ENCODE data around the gene NPHP4.

NPHP4 gene

DNA sequence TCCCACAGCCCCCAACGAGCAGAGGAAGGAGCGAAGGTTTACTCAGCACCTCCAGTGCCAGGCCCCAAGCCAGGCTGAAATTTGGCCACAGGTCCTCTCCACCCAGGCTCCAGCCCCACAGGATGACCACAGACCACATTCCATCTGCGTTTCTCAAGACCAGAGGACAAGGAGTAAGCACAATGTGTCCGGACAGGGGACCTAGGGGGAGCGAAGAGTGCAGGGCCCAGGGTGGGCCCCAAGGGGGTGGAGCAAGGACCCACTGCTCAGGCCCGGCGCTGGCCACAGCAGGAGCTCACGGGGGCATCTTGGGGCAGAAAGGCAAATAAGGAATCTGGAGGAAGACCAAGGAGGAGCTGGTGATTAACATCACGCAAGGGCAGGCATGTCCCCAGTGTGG, 100.5 kb downstream of the NPHP4 start:
- DNase-seq (no peak), ATAC-seq (no peak)

DNA sequence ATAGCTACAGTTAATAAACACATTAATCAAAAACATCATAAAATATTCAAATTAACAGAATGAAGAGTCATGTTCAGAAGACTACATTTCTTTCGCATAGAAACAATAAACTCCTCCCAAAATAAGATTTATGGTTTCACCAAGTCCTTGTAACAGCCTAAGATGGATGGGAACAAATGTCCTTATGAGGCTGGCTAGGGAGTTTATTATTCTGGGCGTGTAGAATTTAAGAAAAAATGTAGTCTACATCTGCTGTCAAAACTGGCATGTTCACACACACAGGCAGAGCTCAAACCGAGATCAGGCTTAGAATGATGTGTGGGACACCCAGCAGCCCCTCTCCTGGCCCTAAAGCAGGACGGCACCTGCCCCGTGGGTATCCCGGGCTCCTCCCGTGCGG, 101.1 kb downstream of the NPHP4 start:
- no peak for DNase-seq
- ATAC-seq, result no peak

GRCh38 chr1:5890346-5891106, 101.7 kb downstream of the NPHP4 start:
- no peak for ATAC-seq

DNA sequence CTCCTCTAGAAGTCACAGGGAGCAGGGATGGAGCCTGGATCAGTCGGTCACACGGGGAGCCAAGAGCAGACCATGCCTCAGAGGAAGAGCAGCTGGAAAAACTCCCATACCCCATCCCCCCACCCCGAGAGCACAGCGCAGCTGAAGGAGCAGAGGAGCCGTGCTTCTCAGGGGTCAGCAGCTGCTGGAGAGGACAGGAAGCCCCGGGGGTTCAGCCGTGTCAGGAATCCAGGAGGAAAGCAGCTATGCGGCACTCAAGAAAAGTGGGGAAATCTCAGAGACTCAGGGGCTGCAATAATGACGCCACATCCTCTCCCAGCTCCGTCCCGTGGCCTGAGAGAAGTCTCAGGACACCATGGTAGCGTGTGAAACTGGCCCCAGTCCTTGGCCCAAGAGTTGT, 102.3 kb downstream of the NPHP4 start:
- DNase-seq (no peak), ATAC-seq (no peak)

More at GRCh38 chr1:5890346-5891106, 101.7 kb downstream of the NPHP4 start:
- DNase-seq, result no peak

- ATAC-seq (no peak), DNase-seq (no peak)
These were observed 102.8 kb downstream of the NPHP4 start for GRCh38 chr1:5889462-5889861.

GRCh38 chr1:5888606-5889211, 103.5 kb downstream of the NPHP4 start:
- ATAC-seq (no peak), DNase-seq (no peak)

DNA sequence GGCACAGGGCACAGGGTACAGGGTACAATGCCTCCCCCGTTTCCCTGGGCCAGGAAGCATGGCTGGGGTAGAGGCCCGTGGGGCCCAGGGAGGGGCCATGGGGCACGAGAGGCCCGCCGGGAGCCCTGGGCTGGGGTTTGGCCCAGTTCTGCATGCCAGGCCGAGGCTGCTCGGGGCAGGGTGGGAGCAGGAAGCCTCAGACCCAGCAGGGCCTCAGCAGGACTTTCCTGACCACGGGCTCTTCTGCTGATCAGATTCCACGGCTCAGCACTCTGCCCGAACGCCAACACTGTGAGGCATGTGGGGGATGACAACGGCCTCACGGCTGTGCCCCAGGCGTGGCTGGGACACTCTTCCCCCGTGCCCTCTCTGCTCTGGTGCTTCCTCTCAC, 104.3 kb downstream of the NPHP4 start:
- no peak for DNase-seq
- ATAC-seq, result no peak

GRCh38 chr1:5887349-5887970, 104.8 kb downstream of the NPHP4 start:
- DNase-seq (no peak), ATAC-seq (no peak)

- ATAC-seq, result no peak
- no peak for DNase-seq
These were observed 105.5 kb downstream of the NPHP4 start for GRCh38 chr1:5886541-5887348.

DNA sequence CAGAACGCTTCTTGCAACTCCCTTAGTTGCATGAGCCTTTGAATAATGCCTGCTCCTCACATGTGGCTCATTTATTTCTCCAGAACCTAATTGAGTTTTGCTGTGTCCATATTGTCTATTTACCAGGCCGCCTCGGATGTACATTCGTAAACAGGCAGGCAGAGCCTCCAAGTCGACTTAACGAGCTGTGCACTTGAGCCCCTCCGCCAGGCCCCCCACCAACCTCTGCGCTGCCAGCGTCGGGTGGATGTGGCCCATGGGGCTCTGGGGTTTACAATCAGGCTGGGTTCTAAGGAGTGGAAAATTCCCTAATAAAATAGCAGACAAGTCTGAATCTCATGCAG, 106.1 kb downstream of the NPHP4 start:
- no peak for ATAC-seq

DNA sequence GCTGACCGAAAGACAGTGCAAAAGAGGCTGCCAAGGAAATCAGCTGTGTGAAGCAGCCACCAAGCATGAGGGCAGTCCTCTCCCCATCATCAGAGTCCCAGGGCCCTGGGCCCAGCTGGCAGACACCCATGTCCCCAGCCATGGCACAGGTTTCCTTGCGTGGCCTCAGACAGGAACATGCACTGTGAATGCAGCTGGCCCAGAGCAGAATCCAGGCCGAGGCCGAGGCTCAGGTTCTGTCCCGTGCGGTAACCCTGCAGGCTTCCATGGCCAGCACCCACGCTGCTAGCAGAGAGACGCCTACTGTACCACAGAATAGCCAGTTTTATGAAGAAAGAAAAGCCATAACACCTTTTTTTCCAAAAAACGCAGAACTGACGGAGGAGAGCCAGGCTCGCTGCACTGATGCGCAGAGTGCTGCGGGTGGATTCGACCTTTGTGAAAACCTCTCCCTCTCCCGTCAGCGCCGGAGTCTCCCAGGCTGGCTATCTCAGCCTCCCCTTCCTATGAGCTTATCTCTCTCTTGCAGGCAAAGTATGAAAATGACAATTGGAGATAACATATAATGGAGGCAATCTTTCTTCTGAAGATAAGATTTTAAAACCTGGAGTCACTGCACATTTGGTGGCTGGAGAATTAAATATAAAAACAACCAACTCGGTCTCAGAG, 106.6 kb downstream of the NPHP4 start:
- no peak for ATAC-seq
- no peak for DNase-seq

More for the DNA sequence above, 106.1 kb downstream of the NPHP4 start:
- DNase-seq, result no peak

GRCh38 chr1:5884110-5884509, 108.1 kb downstream of the NPHP4 start:
- ATAC-seq, result no peak

GRCh38 chr1:5883129-5884048, 108.8 kb downstream of the NPHP4 start:
- ATAC-seq, result no peak
- DNase-seq, result no peak

More at GRCh38 chr1:5884110-5884509, 108.1 kb downstream of the NPHP4 start:
- no peak for DNase-seq

GRCh38 chr1:5882367-5883128, 109.7 kb downstream of the NPHP4 start:
- DNase-seq (no peak), ATAC-seq (no peak)

DNA sequence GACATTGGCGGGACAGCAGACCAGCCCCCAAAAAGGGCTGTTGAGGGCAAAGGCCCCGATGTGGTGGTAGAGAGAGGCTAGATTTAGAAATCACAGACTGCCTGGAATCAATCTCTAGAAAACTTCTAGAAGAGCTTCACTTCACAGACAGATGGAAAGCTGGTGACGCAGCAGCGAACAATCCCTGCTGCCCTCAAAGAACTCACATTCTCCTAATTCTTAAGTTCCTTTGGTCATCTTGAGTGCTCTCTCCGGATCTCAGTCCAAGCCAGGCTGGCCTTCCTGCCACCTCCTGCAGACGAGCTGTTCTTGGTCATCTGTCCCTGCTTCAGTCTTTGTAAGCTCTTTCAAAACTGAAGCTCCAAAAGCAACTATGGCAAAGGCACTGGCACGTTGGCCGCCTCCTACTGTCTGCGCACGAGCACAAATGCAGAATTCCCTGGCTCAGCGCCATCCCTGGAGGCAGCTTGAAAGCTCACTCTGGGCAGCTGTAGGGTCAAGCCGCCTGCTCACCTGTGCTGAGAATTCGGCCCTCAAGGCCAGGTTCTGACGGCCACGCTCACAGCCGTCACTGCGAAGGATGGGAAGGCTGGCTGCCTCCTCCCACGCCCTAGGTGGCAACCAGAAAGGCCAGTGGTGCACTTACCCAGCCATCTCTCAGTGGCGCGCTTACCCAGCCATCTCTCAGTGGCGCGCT, 110.6 kb downstream of the NPHP4 start:
- ATAC-seq (no peak), DNase-seq (no peak)

DNA sequence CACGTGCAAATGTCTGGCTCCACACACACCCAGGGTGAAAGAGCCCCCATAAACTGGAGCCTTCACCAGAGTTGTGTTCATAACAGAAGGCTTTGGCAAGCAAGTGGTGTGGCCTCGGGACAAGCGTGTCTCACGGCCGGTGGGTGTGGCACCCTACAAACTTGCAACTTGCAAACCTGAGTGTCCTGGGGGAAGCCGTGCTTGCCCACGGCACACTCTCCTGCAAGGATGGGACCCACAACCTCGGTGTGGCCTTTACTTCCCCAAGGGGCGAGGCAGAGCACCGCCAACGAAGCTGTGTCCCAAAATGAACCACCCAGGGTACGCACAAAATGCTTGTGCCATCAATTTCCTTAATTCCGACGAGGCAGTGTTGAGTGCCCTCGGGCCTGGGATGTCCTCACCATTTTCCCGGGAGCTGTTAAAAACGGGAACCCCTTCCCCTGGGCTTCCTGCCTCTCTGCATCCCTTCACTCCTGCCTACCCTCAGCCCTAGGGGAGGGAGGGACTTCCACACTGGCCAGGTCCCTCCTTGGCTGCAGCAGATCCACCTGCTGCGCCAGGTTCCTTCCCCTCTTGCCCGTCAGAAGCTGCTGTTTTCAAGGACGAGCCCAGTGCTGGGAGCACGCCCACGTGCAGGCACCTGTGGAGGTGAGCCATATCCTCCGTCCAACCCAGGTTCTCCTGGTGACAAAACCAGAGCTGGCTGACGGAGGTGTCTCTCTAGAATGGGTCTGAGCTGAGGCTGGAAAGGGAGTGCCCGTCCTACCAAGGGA, 111.4 kb downstream of the NPHP4 start:
- DNase-seq (no peak), ATAC-seq (no peak)

DNA sequence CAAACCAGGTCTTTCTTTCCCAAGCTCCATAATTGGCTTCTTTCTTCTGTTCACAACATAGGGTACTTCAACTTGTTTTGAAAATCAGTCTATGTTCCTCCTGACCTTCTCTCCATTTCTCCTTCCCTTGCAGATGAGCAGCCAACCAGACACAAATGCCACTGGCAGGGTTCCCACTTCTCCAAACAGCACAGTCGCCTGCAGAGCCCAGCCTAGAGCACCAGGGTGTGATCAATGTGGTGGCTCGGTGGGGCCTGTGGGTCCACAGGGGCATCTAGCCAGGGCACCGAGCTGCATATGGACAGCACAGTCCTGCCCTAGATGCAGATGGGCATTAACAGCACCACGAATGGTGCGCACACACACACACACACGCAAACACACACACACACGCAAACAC, 112.8 kb downstream of the NPHP4 start:
- ATAC-seq, result no peak
- DNase-seq, result no peak

DNA sequence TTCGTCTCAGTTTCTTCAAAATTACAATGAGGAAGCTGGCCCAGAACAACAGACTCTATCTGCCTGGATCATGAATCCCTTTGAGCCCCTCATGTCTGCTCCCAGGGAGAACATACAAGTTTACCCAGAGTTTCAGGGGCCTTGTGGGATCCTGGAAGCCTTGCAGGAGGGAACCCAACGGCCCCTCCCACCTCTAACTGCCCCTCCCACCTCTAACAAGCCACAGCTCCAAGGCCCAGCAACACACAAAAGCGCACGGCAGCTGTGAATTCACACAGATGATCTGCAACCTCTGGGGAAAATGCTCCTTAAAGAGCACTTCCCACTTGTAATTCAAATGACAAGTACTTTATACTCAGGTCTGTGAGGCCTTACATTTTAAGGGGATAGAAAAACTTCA, 113.3 kb downstream of the NPHP4 start:
- no peak for ATAC-seq
- DNase-seq, result no peak
